Neural progenitor cell (in vitro differentiated cells): ENCODE measurements around the gene BMP2K. TPM values are rescaled to one million over a fixed set of nuclear protein-coding genes. Genes with fewer than 3 reads are reported as not detected.

Experiments used
- DNase-seq: peaks from one replicate; pipeline ENCODE4 v3.0.0-alpha.2; 2016; ENCODE audit warnings: low spot score
- H2AFZ ChIP-seq: fragments of 200-600 bp; sonication (generic); replicated peaks from 2 replicates; pipeline ENCODE4 v1.6.1; 2016; ENCODE audit warnings: antibody characterized with exemption
- H3F3A ChIP-seq: fragments of 200-600 bp; sonication (generic); 2 replicates; pipeline ENCODE4 v1.6.1; 2016; ENCODE audit warnings: antibody characterized with exemption, low read depth
- H3K27ac ChIP-seq: fragments of 200-600 bp; sonication (generic); 2 replicates; pipeline ENCODE4 v1.5.1; 2016; ENCODE audit warnings: mild to moderate bottlenecking
- H3K27me3 ChIP-seq: fragments of 200-600 bp; sonication (generic); 2 replicates; pipeline ENCODE4 v1.6.1; 2016; ENCODE audit warnings: mild to moderate bottlenecking, moderate library complexity
- H3K36me3 ChIP-seq: fragments of 200-600 bp; sonication (generic); 2 replicates; pipeline ENCODE4 v1.5.1; 2016
- H3K4me1 ChIP-seq: fragments of 200-600 bp; sonication (generic); 2 replicates; pipeline ENCODE4 v1.6.1; 2016; ENCODE audit warnings: mixed run types
- H3K4me2 ChIP-seq: fragments of 200-600 bp; sonication (generic); 2 replicates; pipeline ENCODE4 v1.6.1; 2016
- H3K4me3 ChIP-seq: fragments of 200-600 bp; sonication (generic); 2 replicates; pipeline ENCODE4 v1.5.1; 2016
- H3K79me2 ChIP-seq: fragments of 200-600 bp; sonication (generic); 2 replicates; pipeline ENCODE4 v1.6.1; 2016; ENCODE audit warnings: low read depth
- H3K9ac ChIP-seq: fragments of 200-600 bp; sonication (generic); 2 replicates; pipeline ENCODE4 v1.6.1; 2016
- H3K9me3 ChIP-seq: fragments of 200-600 bp; sonication (generic); 2 replicates; pipeline ENCODE4 v1.5.1; 2016; ENCODE audit warnings: low read depth
- H4K20me1 ChIP-seq: fragments of 200-600 bp; sonication (generic); 2 replicates; pipeline ENCODE4 v1.6.1; 2016; ENCODE audit warnings: low read depth
- H3K27ac Mint-ChIP-seq: 3 replicates; pipeline ENCODE4 v1.8.0; 2021; ENCODE audit warnings: mixed read lengths
- H3K27me3 Mint-ChIP-seq: 2 replicates; pipeline ENCODE4 v1.8.0; 2022; ENCODE audit warnings: low read depth, mild to moderate bottlenecking, inconsistent platforms, moderate library complexity, mixed read lengths; ENCODE audit not compliant: insufficient read depth
- H3K36me3 Mint-ChIP-seq: 3 replicates; pipeline ENCODE4 v1.8.0; 2021; ENCODE audit warnings: mixed read lengths
- H3K4me1 Mint-ChIP-seq: 3 replicates; pipeline ENCODE4 v1.8.0; 2021; ENCODE audit warnings: mixed read lengths
- H3K4me3 Mint-ChIP-seq: 3 replicates; pipeline ENCODE4 v1.8.0; 2021; ENCODE audit warnings: mild to moderate bottlenecking, moderate library complexity, mixed read lengths
- H3K9me3 Mint-ChIP-seq: 3 replicates; pipeline ENCODE4 v1.8.0; 2020; ENCODE audit warnings: mixed read lengths
- EZH2 ChIP-seq: fragments of 200-600 bp; sonication (generic); IDR thresholded peaks from 2 replicates; pipeline ENCODE4 v1.6.1; 2017; ENCODE audit warnings: antibody characterized with exemption, mild to moderate bottlenecking, moderate library complexity
- EZH2phosphoT487 ChIP-seq: fragments of 200-600 bp; sonication (generic); IDR thresholded peaks from 2 replicates; pipeline ENCODE4 v1.6.1; 2017; ENCODE audit warnings: antibody characterized with exemption
- total RNA-seq: library from RNA; depleted of rRNA; stranded (reverse); fragments of >200 nt; gene quantifications from 2 replicates; pipeline ENCODE4 v1.2.3, GENCODE V29; 2015; ENCODE audit warnings: low replicate concordance
- TF ChIP-seq, protein P1 (sequence below): fragments of 200-600 bp; sonication (generic); IDR thresholded peaks from 2 replicates; pipeline ENCODE4 v1.5.1; 2017; ENCODE audit warnings: antibody characterized with exemption, mild to moderate bottlenecking

Gene BMP2K
- total RNA-seq, 1 donor from 2014 or later: 62.0 TPM

DNA sequence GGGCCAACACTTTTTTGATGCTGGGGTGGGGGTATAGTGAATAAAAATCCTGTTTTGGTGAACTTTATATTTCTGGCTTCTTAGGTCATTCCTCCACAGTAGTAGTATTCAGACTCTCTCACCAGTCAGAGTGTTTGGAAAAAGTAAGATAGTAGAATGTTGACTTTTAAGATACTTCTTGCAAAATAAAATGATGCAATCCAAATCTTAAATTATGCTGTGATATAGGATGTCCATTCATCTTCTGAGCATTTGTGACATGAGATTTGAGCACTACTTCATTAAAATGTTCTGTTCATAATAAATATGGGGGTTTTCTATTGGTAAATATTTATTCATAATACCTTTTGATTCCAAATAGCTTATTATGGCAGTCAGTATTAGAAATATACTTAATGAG lies 70.1 kb downstream of the BMP2K start:
- no peak overlapping the region for H3K27ac Mint-ChIP-seq
- no peak overlapping the region for H3K27ac ChIP-seq
- H2AFZ ChIP-seq: no peak overlapping the region
- no peak for DNase-seq
- H3K36me3 ChIP-seq: no peaks in the 10 kb centered on the region
- H3K9me3 ChIP-seq: no peaks in the 10 kb centered on the region
- H3F3A ChIP-seq: no peaks in the 10 kb centered on the region
- TF ChIP-seq, protein P1, sequence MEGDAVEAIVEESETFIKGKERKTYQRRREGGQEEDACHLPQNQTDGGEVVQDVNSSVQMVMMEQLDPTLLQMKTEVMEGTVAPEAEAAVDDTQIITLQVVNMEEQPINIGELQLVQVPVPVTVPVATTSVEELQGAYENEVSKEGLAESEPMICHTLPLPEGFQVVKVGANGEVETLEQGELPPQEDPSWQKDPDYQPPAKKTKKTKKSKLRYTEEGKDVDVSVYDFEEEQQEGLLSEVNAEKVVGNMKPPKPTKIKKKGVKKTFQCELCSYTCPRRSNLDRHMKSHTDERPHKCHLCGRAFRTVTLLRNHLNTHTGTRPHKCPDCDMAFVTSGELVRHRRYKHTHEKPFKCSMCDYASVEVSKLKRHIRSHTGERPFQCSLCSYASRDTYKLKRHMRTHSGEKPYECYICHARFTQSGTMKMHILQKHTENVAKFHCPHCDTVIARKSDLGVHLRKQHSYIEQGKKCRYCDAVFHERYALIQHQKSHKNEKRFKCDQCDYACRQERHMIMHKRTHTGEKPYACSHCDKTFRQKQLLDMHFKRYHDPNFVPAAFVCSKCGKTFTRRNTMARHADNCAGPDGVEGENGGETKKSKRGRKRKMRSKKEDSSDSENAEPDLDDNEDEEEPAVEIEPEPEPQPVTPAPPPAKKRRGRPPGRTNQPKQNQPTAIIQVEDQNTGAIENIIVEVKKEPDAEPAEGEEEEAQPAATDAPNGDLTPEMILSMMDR: no peak
- no peak for TF ChIP-seq EZH2
- TF ChIP-seq EZH2phosphoT487: no peak
- no peaks in the 10 kb centered on the region for H3K4me1 ChIP-seq
- no peak overlapping the region for H3K4me3 Mint-ChIP-seq
- H3K27me3 Mint-ChIP-seq: no peaks in the 10 kb centered on the region
- H4K20me1 ChIP-seq: no peaks in the 10 kb centered on the region
- no peaks in the 10 kb centered on the region for H3K9me3 Mint-ChIP-seq
- no peak overlapping the region for H3K9ac ChIP-seq
- no peak overlapping the region for H3K4me3 ChIP-seq
- H3K79me2 ChIP-seq: no peaks in the 10 kb centered on the region
- no peaks in the 10 kb centered on the region for H3K27me3 ChIP-seq
- H3K4me2 ChIP-seq: no peak overlapping the region
- H3K36me3 Mint-ChIP-seq: peaks cover 6% of the 10 kb centered on the region
- H3K4me1 Mint-ChIP-seq: no peaks in the 10 kb centered on the region

DNA sequence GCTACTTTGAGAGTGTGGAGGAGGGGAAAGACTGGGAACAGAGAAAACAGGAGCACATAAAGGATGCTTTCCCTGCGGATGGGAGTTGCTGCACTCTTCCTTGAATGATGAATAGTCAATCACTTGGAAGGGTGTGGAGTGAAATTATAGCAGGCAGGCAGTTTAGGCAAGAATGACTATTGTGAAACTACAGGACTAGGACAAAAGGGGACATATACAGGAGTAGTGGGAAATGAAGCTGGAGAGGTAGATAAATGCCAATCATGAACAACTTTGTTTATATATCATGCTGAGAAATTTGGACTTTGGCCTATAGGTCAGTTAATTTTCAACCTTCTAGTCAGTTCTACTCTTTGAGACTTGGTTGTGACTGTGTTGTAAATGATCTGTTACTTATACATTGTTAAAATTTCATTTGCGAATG lies 86.2 kb downstream of the BMP2K start:
- peaks cover 5% of the 10 kb centered on the region for H3F3A ChIP-seq
- H4K20me1 ChIP-seq: no peaks in the 10 kb centered on the region
- H3K27ac Mint-ChIP-seq: no peak overlapping the region
- H3K4me2 ChIP-seq: no peak overlapping the region
- no peaks in the 10 kb centered on the region for H3K4me1 Mint-ChIP-seq
- TF ChIP-seq, protein P1: no peak
- TF ChIP-seq EZH2phosphoT487 (no peak), EZH2 (no peak)
- no peaks in the 10 kb centered on the region for H3K9me3 Mint-ChIP-seq
- peaks cover 2% of the 10 kb centered on the region for H3K36me3 Mint-ChIP-seq
- no peak for DNase-seq
- no peak overlapping the region for H3K27ac ChIP-seq
- H3K79me2 ChIP-seq: no peaks in the 10 kb centered on the region
- H3K36me3 ChIP-seq: peaks cover 17% of the 10 kb centered on the region
- no peak overlapping the region for H3K4me3 ChIP-seq
- H3K27me3 Mint-ChIP-seq: no peaks in the 10 kb centered on the region
- H3K9me3 ChIP-seq: no peaks in the 10 kb centered on the region
- H3K27me3 ChIP-seq: no peaks in the 10 kb centered on the region
- H3K9ac ChIP-seq: no peak overlapping the region
- no peak overlapping the region for H2AFZ ChIP-seq
- H3K4me3 Mint-ChIP-seq: no peak overlapping the region
- no peaks in the 10 kb centered on the region for H3K4me1 ChIP-seq

DNA sequence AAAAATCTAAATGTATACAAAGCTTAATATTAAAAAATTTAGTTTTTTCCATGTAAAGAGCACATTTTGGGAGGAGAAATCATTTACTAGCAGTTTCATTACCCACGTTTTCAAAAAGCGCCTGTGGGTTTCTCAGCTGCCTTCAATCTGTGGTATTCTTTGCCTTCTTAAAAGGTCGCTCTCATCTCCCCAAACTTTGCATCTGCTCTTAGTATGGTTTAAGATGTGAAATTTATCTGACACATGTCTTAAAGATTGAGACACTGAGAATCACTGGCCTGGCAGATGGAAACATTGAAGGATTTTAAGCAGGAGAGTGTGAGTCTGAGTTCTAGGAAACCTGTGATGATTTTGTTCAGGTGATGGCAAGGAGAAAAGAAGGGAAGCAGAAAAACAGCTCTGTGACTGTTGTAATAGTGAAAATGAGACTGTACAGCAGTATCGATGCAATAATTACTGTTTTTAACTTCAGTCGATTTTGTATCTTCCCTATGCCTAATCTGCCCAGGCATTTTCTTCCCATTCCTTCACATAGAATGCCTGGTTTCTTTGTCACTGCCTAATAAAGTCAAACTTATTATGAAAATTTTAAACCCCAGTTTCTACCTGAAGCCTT lies 87.2 kb downstream of the BMP2K start:
- no peaks in the 10 kb centered on the region for H3K9me3 Mint-ChIP-seq
- H4K20me1 ChIP-seq: no peaks in the 10 kb centered on the region

More for the DNA sequence above, 87.2 kb downstream of the BMP2K start:
- Histone ChIP-seq H3K36me3 (peaks cover 17% of the 10 kb centered on the region), H3K9ac (no peak overlapping the region), H3K4me1 (no peaks in the 10 kb centered on the region), H2AFZ (no peak overlapping the region), H3K4me2 (no peak overlapping the region), H3F3A (peaks cover 5% of the 10 kb centered on the region), H3K27ac (peak overlapping the region; percentile 14), H3K79me2 (no peaks in the 10 kb centered on the region), H3K9me3 (no peaks in the 10 kb centered on the region), H3K4me3 (no peak overlapping the region), H3K27me3 (no peaks in the 10 kb centered on the region)
- TF ChIP-seq, protein P1: no peak
- TF ChIP-seq EZH2: no peak
- no peak for TF ChIP-seq EZH2phosphoT487
- Mint-ChIP-seq H3K27ac (no peak overlapping the region), H3K36me3 (peaks cover 6% of the 10 kb centered on the region), H3K4me3 (no peak overlapping the region), H3K27me3 (no peaks in the 10 kb centered on the region), H3K4me1 (no peaks in the 10 kb centered on the region)
- DNase-seq: no peak
